Smooth muscle cell (in vitro differentiated cells): ENCODE data around the gene PRDM16. TPM values are rescaled to one million over a fixed set of nuclear protein-coding genes. Genes with fewer than 3 reads are reported as not detected.

Experiments used
- DNase-seq: peaks from one replicate; lab custom pipeline; 2025; ENCODE audit not compliant: unreplicated experiment; lab: John Stamatoyannopoulos, UW
- H2AFZ ChIP-seq: fragments of 200-600 bp; sonication (generic); 2 replicates; pipeline ENCODE4 v1.6.0; 2016; ENCODE audit warnings: antibody characterized with exemption, low read depth, mild to moderate bottlenecking
- H3F3A ChIP-seq: fragments of 200-600 bp; sonication (generic); 2 replicates; pipeline ENCODE4 v1.6.0; 2017; ENCODE audit warnings: antibody characterized with exemption, low read depth
- H3K27ac ChIP-seq: fragments of 200-600 bp; sonication (generic); 2 replicates; pipeline ENCODE4 v1.5.1; 2016; ENCODE audit warnings: low read depth, mild to moderate bottlenecking
- H3K27me3 ChIP-seq: fragments of 200-600 bp; sonication (generic); 2 replicates; pipeline ENCODE4 v1.6.1; 2016; ENCODE audit warnings: low read depth, mild to moderate bottlenecking
- H3K36me3 ChIP-seq: fragments of 200-600 bp; sonication (generic); 2 replicates; pipeline ENCODE4 v1.5.1; 2016; ENCODE audit warnings: low read depth
- H3K4me1 ChIP-seq: fragments of 200-600 bp; sonication (generic); 2 replicates; pipeline ENCODE4 v1.5.1; 2016; ENCODE audit warnings: low read depth
- H3K4me2 ChIP-seq: fragments of 200-600 bp; sonication (generic); 2 replicates; pipeline ENCODE4 v1.6.0; 2016; ENCODE audit warnings: mild to moderate bottlenecking
- H3K4me3 ChIP-seq: fragments of 200-600 bp; sonication (generic); 2 replicates; pipeline ENCODE4 v1.5.1; 2016; ENCODE audit warnings: mild to moderate bottlenecking
- H3K79me2 ChIP-seq: fragments of 200-600 bp; sonication (generic); 2 replicates; pipeline ENCODE4 v1.6.0; 2016; ENCODE audit warnings: low read depth, mild to moderate bottlenecking
- H3K9ac ChIP-seq: fragments of 200-600 bp; sonication (generic); 2 replicates; pipeline ENCODE4 v1.6.0; 2016; ENCODE audit warnings: low read depth
- H3K9me3 ChIP-seq: fragments of 200-600 bp; sonication (generic); replicated peaks from 2 replicates; pipeline ENCODE4 v1.5.1; 2016; ENCODE audit warnings: low read depth
- H4K20me1 ChIP-seq: fragments of 200-600 bp; sonication (generic); 2 replicates; pipeline ENCODE4 v1.6.0; 2016; ENCODE audit warnings: low read depth
- CTCF ChIP-seq: fragments of 200-600 bp; sonication (generic); IDR thresholded peaks from 2 replicates; pipeline ENCODE4 v1.5.1; 2017; ENCODE audit warnings: borderline replicate concordance, mild to moderate bottlenecking, antibody characterized with exemption; ENCODE audit not compliant: insufficient read depth, poor library complexity, severe bottlenecking
- WGBS: methylation state at CpG from one replicate; pipeline ENCODE4 v1.1.7; 2016; ENCODE audit warnings: low lambda C conversion rate; 5-methylcytosine and 5-hydroxymethylcytosine counted together
- polyA plus RNA-seq: library from polyadenylated mRNA; unstranded; fragments of >200 nt; fragmentation: Nextera tagmentation; extraction: Ambion mirVana; gene quantifications from 2 replicates; pipeline ENCODE4 v1.2.1, GENCODE V29; 2016
- total RNA-seq: library from RNA; depleted of rRNA; stranded (reverse); fragments of >200 nt; gene quantifications from 2 replicates; pipeline ENCODE4 v1.2.3, GENCODE V29; 2014

The PRDM16 gene
- total and polyA plus RNA-seq, 2 experiments from 2014 or later, result 0.72 to 1.3 TPM

- H4K20me1 ChIP-seq, result no peaks in the 10 kb centered on the region
- no peak overlapping the region for H3K4me2 ChIP-seq
- H3K9ac ChIP-seq, result no peak overlapping the region
- H3K9me3 ChIP-seq, result no peaks in the 10 kb centered on the region
- H3K79me2 ChIP-seq, result no peaks in the 10 kb centered on the region
- H3K27me3 ChIP-seq, result no peaks in the 10 kb centered on the region
- no peak overlapping the region for H3K4me3 ChIP-seq
- WGBS, result 88% methylated on average over 23 of the region's 23 CpGs
- no peaks in the 10 kb centered on the region for H3K4me1 ChIP-seq
- no peak overlapping the region for H2AFZ ChIP-seq
- TF ChIP-seq CTCF, result no peak
- DNase-seq, result no peak
- peaks cover 5% of the 10 kb centered on the region for H3F3A ChIP-seq
- H3K36me3 ChIP-seq, result no peaks in the 10 kb centered on the region
- no peak overlapping the region for H3K27ac ChIP-seq
Measured at GRCh38 chr1:3451994-3452865, 383.2 kb downstream of the PRDM16 start.

GRCh38 chr1:3452866-3453175 lies 383.8 kb downstream of the PRDM16 start:
- Histone ChIP-seq H3K36me3 (no peaks in the 10 kb centered on the region), H3K4me1 (peaks cover under 1% of the 10 kb centered on the region), H3K9me3 (no peaks in the 10 kb centered on the region), H3F3A (peaks cover 7% of the 10 kb centered on the region), H3K27ac (no peak overlapping the region), H3K9ac (no peak overlapping the region), H2AFZ (no peak overlapping the region), H3K4me2 (no peak overlapping the region), H4K20me1 (no peaks in the 10 kb centered on the region), H3K27me3 (no peaks in the 10 kb centered on the region), H3K4me3 (no peak overlapping the region), H3K79me2 (no peaks in the 10 kb centered on the region)
- WGBS, result 57% methylated on average over 5 of the region's 5 CpGs
- TF ChIP-seq CTCF, result no peak
- DNase-seq, result no peak

- Histone ChIP-seq H3K4me3 (no peak overlapping the region), H3K9me3 (no peaks in the 10 kb centered on the region), H4K20me1 (no peaks in the 10 kb centered on the region), H3F3A (peaks cover 7% of the 10 kb centered on the region), H3K4me2 (no peak overlapping the region), H3K36me3 (no peaks in the 10 kb centered on the region), H3K4me1 (peaks cover 4% of the 10 kb centered on the region), H3K27me3 (no peaks in the 10 kb centered on the region), H3K27ac (no peak overlapping the region), H2AFZ (no peak overlapping the region), H3K79me2 (no peaks in the 10 kb centered on the region), H3K9ac (no peak overlapping the region)
- WGBS, result 43% methylated on average over 18 of the region's 18 CpGs
- DNase-seq, result peak; percentile 48
- TF ChIP-seq CTCF, result peak; percentile 97
Measured at GRCh38 chr1:3453203-3453761, 384.3 kb downstream of the PRDM16 start.
